Endometrial microvascular endothelial cells (primary cell): ENCODE data around the gene NOTCH1. TPM values are rescaled to one million over a fixed set of nuclear protein-coding genes. Genes with fewer than 3 reads are reported as not detected.

ENCODE experiments used
- in situ Hi-C: cut with HindIII; loops from 2 replicates; pipeline ENCODE4 v1.10.0; 2017; ENCODE audit warnings: low sequenced_read_pairs, low pct_unique_long_range_greater_than_20kb; ENCODE audit errors: inconsistent ontology term
- total RNA-seq: library from RNA; depleted of rRNA; stranded (reverse); fragments of >200 nt; gene quantifications from one replicate; pipeline ENCODE4 v1.2.3, GENCODE V29; 2015; ENCODE audit errors: inconsistent ontology term

Gene NOTCH1
- total RNA-seq, 1 donor from 2014 or later, result 63.9 TPM

DNA sequence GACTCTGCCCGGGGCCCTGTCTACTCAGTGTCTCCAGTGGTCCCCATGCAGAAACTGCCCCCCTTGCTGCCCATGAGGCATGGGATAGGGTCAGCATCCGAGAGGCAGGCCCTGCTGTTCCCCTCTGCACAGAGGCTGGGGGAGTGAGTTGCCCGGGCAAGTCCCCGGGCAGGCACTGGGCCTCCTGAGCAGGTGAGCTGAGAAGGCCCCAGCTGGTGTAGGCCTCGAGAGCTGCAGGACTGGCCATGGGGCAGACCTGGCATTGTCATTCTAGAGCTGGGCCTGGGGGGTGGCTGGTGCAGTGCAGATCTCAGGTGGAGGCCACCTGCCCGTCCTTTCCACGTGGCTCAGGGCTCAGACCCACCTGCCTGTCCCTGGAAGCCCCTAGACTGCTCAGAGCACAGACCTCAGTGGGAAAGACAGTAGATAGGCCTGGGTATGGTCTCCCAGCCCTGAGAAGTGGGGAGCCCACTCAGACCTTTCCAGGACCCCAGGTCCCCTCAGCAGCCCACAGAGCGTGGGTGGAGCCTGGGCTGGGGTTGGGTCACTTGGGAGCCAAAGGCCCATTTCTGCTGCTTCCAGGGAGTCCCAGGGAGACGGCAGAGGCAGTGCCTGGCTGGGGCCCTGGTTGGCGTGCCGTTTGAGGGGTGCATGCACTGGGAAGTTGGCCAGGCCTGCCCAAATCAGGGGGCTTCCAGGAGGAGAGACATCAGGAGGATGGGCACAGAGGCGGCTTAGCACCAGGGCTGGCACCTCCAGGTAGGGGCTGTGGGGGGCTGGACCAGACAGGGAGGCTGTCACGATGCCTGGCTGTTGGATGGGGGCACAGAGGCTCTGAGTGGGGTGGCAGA is 4.8 kb upstream of the NOTCH1 start:
- in situ Hi-C loops, result no loop called here

DNA sequence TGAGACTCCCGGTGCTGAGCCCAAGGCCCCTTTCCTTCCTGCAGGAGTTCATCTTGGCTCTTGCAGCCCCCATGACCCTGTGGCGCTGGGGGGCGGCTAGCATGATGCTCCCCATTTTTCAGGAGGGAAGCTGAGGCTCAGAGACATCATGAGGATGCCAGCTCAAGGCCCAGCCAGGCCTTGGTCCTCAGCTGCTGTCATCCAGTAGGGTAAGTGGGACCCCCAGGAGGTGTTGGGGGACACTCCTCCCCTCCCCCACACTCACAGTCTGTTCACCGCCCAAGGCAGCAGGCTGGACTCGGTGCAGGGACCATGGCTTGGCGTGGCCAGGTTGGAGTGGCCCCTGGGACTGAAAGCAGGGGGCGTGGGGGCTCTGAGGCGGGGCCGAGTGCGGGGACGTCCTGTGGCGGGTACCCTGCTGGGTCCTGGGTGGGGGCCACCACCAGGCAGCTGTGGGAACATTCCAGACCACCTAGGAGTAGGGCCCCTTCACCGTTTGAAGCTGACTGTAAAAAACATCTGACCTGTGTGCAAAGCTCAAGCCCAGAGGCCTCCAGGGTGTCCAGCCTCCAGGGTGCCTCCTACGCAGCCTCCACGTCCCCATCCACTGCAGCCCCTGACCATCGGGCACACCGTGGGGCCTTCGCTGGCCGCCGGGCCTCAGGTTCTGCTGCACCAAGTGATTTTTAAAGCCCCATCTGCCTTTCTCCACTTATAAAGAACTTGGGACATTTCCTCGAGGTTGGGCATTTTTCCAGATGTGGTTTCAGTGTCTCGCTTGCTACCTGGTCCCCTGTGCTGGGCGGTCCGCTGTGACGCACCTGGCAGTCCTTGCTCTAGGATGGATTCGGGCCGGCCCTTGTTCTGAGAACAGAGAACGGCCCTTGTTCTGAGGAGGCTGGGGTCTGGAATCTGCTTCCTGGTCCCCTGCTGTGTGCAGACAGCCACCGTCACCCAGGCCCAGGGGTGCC is 3.4 kb upstream of the NOTCH1 start:
- in situ Hi-C loops, result no loop called here

DNA sequence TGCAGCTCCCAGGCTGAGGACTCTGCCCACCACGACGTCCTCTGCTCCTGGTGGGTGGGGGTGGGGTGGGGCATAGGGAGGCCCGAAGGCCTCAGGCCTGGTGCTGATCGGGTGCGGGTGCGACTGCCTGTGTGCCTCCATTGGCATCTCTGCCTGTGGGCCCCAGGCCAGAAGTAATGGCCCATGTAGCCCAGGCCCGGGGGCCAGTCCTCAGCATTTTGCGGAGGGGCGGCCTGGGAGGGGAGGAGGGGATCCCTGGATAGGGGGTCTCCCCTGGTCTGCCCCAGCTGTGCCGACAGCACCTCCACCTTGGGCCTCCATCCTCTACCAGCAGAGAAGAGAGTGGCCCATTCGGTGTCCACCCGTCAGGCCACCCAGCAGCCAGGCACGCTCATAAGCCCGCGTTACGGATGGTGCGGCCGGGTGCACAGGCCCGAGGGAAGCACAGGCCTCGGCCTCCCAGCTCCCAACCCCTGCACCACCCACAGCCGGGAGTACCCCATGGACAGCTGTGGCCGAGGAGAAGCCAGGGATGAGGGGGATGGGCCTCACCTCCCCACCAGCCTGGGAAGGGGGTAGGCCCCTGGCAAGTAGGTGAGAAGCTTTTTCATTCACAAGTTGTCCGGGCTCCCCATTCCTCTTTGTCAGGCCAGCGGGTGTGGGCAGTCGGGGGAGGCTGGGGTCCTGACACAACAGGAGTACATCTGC is 1.8 kb upstream of the NOTCH1 start:
- in situ Hi-C loops, result no loop called here

DNA sequence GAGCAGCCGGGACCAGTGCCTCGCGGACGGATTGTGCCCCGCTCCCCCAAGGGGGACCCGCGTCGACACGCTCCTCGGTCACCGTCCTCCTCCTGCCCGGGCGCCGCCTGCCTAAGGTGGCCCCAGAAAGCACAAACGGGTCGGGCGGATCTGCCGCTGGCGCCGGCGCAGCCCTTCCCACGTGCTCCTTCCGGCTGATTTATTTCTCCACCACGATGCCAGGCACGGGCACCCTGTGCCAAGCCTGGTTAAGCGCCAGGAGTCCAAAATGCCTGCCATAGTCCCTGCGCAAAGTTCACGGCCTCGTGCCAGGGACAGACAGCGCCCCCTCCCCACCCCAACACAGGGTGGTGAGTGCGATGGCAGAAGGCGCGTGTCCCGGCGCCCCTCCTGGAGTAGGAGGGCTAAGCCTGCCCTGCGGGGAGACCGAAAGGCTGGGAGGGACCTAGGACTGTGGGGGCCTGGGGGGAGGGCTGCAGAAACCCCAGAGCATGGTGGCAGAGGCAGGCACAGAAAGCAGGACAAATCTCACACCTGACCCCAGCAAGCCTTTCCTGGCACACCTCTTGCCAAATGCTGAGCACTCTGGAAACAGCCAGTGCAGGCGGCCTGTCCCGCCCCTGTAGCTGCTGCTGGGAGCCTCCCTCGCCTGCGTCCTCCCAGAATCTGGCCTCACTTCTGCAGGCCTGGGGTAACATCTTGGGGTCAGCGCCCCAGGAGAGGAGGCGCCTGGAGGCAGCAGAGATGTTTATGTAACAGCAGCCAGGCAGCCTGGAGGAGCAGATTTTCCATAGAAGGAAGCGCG is 1.1 kb upstream of the NOTCH1 start:
- in situ Hi-C loops, result no loop called here

DNA sequence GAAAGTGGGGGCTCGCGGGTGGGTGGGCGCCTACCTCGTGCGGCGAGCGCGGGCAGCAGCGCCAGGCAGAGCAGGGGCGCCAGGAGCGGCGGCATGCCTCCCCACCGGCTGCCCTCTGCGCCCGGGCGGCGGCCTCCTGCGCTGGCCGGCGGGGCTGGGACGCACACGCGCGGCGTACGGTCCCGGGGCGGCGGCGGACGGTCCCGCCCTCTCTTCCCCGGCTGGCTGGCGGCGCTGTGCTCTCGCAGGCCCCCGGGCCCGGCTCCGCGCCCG is 220 bp downstream of the NOTCH1 start:
- in situ Hi-C loops, result no loop called here

DNA sequence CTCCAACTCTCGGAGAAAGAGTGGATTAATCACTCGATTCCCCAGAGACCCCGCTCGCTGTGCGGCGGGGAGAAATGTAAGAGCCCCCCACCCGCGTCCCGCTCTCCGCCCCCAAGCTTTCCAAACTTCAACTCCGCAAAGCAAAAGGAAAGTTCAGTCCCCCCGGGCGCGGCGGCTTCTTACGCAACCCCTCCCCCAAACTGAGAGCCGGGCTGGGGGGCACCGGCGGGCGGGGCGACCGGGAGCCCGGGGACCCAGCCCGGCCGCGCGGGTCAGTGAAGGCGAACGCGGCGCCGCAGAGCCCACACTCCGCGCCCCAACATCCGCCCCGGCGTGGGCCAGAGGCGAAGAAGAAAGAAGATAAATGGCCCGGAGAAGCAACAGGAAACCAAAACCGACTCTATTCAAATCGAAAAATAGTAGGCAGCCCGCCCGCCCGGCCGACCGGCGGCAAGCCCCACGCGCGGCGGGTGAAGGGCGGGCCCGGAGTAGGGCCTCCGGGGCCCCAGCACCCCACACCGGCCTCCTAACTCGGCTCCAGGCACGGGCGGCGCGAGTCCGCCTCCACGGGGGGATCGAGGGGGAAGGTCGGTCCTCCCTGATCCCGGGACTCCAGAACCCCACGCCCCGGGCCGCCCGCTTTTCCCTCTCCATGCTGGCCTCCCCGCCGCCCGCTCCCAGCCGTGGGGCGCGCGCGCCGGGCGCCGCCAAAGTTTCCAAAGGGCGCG is 720 bp downstream of the NOTCH1 start:
- in situ Hi-C loops, result no loop called here

DNA sequence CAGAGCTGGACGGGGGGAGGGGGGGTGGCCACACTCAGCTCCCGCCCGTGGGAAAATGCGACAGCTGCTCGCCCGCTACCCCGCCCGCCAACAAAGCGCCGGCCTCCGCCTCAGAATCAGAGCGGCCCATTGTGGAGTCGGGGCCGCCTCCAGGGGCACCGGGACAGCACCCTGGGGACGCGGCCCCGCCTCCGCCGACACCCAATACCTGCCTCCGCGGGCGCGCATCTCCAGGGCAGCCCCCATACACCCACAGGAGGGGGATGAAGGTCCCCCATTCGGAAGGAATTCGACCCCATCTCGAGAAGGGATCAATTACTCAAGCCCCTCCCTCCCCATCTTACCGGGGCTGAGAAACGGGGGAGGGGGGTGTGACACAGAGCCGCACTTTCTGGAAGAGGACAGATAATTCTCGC is 1.3 kb downstream of the NOTCH1 start:
- in situ Hi-C loops, result no loop called here

DNA sequence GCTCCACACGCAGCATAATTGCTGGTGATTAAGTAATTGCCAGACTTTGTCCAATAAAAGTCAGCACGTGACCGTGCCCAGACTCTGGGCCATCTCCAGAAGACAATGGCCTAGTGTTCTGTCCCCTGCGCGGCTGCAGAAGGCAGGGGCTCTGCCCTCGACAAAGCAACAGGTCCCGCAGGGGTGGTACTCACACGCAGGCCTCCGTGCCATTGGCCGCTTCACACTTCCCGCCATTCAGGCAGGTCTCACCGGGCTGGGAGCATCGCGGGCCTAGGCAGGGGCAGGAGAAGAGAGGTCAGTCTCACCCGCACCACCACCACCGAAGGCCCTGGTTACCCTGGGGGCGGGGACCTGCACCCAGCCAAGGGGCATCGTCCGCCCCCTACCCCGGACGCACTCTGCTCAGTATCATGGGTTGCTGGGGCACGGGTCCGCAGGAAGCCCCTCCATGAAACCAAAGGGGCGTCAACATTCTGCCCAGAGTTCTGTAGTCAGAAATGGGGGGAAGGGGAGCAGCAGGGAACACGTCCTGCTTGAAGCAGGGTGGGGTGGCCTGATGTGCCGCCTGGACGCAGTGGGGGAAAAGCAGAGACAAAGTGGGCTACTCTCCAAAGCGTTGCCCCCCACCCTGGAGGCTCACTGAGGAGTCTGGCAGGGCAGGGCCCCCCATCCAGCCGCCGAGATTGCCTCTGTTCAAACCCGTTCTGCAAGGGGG is 1.9 kb downstream of the NOTCH1 start:
- in situ Hi-C loops, result no loop called here

DNA sequence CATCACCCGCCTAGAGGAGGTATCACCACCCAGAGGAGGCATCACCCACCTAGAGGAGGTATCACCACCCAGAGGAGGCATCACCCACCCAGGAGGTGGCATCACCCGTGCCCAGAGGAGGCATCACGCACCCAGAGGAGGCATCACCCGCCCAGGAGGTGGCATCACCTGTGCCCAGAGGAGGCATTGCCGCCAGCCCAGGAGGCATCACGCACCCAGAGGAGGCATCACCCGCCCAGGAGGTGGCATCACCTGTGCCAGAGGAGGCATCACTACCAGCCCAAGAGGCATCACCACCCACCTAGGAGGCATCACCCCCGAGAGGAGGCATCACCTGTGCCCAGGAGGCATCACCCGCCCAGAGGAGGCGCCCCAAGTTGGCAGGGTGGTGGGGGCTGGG is 2.6 kb downstream of the NOTCH1 start:
- in situ Hi-C loops, result no loop called here

DNA sequence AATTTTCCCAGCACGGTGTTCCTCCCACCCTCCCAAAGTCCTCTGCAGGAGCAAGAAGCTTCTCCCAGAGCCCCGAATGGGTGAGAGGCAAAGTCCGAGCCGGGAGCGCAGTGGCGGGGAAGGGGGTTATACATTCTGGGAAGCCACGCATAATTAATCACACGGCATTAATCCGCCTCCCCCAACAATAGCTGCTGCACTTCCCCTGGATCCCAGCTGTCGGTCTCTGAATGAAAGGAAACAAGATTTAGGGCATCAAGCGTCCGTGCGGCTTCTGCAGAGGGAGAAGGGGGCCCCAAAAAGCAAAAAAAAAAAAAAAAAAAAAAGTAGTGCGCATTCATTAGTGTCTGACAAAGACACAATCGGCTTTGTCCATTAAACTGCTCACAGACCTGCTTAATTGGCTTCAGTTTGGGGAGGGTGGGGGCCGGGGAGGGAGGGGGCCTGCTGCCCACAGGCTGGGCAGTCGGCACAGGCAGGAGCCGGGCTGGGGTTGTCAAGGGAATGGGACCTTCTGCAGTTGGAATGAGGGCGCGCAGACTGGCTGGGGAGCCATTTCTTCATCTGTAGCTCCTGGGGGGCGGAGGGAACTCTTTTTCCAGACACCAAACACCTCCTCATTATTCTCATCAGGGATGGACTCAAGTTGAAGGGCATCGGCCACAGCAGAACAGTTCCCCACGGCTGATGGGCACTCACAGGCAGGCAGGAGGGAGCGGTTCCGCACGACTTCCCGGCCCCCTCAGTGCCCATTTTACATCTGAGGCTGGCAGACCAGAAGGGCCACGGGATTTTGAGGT is 3.4 kb downstream of the NOTCH1 start:
- in situ Hi-C loops, result no loop called here

DNA sequence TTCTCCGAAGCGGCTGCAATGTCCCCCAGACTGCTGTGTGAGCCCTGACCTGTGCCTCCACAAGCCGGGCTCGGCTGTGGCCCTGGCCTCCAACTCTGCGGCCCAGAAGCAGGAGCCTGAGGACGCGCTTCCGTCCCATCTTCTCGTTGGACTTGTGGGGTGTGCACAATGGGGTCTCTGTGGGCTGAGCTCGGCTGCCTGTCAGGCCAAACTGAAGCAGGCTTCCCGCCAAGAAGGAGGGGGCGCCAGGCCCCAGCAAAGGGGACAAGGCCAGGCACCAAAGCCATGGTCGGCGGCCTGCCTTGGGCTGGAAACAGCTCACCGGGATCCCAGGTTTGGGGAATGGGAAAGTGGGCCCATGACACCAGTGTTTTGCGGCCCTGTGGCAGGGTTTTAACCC is 4.1 kb downstream of the NOTCH1 start:
- in situ Hi-C loops, result no loop called here

DNA sequence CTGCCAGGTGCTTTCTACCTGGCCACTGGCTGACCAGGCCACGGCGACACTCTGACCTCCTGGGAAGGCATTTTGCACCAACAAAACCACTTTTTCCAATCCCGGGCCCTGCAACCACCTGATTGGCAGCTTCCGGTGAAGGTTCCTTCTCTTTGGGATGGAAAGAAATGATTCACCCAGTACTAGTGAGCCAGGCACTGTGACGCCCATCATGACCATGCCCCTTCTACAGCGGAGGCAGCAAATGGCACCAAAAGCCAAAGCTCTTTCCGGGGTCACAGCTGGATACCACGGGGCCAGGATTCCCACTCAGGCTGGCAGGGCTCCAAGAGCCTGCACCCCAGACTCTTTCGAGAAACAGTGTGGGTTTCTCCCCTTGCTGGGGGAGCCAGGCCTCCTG is 4.7 kb downstream of the NOTCH1 start:
- in situ Hi-C loops, result no loop called here

DNA sequence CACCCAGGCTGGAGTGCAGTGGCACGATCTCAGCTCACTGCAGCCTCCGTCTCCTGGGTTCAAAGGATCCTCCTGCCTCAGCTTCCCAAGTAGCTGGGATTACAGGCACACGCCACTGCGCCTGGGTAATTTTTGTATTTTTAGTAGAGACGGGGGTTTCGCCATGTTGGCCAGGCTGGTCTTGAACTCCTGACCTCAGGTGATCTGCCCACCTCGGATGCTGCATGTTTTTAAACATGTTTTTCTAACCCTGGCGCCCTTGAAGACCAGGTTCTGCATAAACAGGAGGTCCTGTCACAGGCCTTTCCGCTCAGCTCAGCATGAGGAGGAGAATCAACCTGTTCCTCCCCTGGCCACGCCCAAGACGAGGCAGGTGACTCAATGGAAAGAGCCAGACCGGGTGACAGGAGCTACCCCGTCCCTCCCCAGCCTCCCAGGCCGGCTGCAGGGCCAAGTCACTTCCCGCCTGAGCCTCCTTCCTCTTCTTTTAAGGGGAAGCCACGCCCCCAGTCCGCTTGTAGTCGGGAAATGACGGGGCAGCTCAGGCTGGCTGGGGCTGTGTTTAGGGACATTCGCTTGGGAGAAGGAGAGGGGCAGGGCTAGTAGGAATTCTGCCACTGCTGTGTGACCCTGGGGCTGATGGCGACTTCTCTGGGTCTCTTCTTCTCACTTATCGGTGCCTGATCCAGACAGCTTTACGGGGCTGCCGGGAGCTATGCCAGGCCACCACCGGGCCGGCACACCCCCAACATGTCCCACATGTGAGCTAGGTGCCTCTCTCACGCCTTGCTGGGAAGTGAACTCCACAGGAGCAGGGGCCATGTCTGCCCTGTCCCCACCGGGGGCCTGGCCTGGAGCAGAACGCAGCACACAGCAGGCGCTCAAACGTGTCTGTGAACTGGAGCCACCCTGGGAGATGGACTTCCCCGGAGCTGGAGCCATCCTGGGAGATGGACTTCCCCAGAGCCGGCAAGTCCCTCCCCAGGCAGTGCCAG is 6.1 kb downstream of the NOTCH1 start:
- in situ Hi-C loops, result no loop called here

DNA sequence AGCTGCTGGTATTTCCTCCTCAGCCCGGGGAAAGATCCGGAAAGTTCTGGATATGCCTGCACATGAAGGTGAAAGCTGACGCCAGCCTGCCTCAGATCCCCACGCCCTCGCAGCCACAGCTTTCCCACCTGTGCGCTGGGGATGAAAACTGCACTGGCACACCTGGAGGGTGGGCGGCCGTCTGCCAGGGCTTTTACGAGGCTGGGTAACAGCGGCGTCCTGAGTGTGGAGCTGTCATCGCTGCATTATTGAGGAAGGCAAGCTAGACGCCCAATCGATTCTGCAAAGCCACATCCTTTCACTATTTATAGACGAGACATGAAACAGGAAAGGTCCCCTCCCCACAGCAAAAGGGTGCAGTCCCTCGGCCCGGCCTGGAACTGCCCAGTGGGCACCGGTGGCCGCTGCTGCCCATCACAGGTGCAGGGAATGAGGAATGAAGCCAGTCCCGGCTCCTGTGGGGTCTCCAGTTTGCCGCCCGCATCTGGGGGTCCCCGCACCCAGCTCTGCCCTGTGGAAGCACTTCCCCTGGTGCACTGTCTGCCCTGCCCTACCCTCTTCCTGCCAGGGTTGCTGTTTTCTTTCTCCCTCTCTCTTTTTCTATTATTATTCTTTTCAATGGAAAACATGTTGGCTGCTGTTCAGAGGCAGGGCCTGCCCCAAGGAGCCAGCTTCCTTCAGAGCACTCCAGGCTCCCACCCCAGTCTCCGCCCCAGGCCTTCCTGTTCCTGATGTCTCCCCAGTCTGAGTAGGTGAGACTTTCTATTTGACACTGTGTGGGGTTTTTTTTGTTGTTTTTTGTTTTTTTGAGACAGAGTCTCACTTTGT is 7.0 kb downstream of the NOTCH1 start:
- in situ Hi-C loops, result no loop called here
